IPS-NIHi11 (cell line): ENCODE results near the gene MYH15.

Experiments used
- DNase-seq: peaks from one replicate; pipeline ENCODE4 v3.0.0; 2012; ENCODE audit warnings: mixed read lengths, low spot score

Gene MYH15

DNA sequence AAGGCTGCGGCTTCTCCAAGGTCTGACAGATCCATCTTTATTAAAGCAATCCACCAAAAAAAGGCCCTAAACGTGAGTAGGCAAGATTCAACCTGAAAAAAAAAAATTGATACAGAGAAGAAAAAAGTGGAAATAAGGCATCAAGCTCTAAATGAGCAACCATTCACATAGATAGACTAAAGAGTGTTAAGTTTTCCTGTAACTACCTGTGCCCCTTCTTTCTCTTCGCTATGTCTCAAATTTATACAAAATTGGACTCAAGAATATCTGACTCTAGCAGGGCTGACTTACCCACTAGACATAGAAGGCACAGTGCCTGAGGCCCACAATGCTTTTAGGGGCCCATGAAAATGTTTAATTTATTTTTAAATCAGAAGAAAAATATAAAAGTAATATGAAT, at the start of gene MYH15:
MYH15 (minus strand) TSS at position 101 of the 400 bp plus-strand sequence; CDS start at position 35, 66 bp downstream.
- DNase-seq: no peak

DNA sequence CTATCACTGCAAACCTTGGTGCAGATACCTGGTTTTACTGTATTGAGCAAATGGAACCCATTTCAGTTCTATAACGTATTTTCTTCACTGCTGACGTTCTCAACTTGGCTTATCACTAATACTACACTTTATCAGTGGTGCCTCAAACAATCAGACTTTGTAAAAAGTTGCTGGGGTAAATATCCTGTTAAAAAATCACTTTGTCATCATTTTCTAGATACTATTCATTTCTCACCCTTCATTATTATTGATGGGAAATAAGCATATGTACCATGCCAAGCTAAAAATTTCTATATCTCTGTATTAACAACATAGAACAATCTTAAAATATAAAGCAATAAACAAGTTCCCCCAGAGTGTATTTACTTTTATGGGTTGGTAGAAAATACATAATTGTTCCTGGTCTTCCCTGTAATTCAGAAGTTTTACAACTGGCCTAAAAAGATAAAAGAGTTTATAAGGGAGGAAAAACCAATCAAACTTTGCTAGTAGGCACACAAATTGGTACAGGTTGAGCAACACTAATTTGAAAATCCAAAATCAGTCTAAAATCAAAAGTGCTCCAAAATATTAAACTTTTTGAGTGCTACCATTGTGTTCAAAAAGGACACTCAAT, 45.7 kb upstream of the MYH15 start:
- DNase-seq: no peak

DNA sequence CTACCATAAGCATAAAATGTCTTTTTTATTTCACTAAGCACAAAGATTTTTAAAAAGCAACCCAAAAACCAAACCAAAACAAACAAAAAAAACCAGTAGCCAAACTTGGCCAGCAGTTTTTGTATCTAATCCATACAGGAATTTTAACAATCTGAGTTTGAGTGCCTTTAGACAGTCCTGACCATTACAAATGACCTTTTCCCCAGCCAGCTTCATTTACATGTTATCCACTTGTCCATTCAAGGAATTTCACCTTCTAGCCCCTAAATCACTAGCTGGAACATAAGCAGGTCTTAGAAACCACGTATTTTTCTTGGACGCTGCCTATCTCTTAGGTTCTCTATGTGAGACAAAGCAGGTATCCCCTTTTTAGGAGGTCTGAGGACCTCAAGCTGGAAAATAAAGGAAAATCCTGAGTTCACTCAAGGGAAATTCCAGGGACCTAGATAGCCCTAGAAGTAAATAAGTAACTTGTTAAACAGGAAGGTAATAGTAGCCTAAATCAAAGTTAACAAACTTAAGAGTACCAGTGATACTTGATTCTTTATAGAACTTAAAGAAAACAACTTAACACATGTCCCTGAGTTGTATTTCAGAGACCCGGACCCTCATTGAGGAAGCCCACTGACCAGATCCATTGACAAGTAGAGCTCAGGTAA, 44.6 kb upstream of the MYH15 start:
- DNase-seq: no peak

DNA sequence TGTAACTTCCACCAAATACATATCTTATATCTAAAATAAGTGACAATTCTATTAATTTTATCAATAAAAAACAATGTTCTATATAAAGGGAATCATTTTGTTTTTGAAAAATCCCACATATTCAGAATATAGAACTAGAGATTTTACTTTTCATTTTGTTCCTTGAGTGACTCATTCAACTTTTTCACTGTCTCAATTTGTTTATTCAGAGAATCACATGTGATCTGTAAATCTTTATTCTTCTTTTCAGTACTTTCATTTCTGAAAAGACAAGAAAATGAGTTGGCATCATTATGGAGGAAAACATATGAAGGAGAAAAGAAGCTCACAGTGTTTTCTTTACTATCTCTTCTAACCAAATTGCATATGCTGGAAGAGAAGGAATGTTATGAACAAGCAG, 43.8 kb upstream of the MYH15 start:
- DNase-seq: no peak

DNA sequence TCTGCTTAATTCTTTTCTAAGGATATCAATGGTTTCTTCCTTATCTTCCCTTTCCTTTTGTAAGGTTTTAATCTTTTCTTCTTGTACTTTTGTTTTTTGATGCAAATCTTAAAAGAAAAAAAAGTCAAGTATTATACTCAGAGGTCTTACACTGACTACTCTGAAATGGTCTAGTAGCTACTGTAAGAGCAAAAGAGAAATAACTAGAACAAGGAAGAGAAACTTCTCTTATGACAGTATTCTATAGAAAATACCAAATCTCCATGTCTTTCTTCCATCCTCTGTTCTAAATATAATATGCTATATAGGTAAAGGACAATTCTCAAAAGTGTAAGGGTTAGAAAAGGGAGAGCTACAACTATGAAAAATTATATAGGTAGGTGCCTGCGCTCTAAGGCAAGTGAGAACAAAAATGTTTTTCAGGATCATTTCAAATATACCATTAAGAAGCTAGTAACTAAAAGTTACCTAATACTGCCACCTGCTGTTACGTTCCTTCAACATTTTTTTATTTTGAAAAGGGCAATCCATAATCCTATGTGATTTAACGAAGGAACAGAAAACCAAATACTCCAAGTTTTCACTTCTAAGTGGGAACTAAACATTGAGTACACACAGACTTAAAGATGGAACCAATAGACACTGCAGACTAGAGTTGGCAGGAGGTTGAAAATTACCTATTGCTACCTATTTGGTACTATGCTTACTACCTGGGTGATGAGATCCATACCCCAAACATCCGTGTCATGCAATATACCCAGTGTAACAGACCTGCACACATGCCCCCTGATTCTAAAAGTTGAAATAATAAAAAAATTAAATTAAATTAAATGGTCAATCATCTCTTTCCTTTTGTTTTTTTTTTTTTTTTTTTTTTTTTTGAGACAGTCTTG, 42.1 kb upstream of the MYH15 start:
- peak; percentile 13 for DNase-seq

DNA sequence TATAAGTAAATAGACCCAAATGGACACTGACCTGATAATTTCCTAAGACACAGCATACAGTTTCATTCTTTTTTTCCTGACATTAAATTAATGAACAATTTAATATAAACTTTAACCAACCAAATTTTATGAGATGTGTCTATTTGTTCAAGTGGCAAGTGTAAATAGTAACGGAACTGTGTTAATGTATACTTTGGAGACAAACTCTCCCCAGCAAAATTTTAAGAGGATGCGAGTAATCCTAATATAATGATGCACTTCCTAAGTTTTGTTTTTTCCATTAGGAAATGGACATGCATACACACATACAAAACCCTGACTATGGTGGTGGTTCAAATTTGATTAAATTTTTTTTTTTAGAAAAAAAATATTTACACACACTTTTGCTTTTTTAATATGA, 38.5 kb upstream of the MYH15 start:
- DNase-seq: no peak

DNA sequence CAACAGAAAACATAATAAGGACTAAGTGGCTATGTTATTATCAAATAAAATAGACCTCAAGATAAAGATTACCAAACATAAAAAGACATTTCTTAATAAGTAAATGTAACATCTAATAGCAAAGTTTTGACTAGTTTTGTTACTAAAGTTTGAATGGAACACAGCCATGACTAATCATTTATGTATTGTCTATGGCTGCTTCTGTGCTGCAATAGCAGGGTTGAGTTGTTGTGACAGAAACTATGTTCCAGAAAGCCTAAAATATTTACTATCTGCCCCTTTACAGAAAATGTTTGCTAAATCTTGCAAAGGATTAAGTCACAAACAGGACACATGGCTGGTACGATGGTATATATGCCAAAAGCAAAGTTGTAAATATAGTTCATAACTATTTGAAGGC, 37.9 kb upstream of the MYH15 start:
- no peak for DNase-seq

DNA sequence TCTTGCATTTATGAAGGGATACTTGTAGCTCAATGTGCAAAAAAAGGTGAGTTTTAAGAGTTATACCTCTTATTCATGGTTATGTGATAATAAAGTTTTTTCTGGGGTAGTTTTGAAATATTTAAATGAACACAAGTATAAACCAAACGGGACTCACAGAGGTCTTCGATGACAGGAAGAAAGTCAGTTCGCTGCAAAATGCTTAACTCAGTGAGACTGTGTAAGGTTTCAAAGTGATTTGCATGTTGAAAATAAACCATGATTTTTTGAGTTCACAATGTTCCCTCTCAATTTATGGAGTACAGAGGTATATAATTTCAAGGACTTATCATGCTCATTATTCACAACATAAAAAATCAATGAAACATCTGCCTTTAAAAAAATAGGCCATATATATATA, 36.3 kb upstream of the MYH15 start:
- no peak for DNase-seq

DNA sequence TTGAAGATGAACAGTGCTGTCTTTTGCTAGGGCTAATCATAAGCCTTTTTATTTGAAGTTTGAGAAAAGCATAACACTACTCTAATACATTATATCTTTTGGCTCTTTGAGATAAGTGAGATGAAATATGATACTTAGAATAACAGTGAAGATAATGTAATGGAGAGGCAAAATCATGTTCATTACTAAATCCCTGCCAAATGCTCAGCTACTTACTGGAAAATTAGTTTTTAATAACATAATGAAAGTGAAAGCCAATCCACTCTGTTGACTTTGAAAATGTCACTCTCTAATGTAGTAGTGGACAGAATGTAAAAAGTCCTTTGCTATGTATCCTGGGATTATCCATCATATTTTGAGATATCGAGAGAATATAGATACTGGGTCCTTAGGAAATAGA, 35.9 kb upstream of the MYH15 start:
- DNase-seq: no peak

DNA sequence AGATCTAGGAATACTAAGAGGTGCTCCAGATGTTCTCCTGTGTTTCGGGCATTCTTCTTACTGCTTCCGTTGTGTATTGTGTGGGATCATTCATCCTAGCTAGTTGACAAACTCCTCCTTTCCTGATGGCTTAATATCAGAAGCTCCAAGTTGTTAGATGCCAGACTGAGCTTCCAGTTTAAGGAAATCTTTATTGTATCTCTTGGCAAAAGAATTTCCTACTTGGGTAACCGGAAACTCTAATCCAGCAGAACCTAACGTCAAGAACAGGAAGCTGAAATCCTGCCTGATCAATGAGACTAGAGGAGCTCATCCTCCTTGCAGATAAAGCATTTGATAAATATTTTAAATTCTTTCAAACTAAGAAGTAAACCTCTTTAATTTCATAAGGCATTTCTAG, 27.7 kb upstream of the MYH15 start:
- no peak for DNase-seq

DNA sequence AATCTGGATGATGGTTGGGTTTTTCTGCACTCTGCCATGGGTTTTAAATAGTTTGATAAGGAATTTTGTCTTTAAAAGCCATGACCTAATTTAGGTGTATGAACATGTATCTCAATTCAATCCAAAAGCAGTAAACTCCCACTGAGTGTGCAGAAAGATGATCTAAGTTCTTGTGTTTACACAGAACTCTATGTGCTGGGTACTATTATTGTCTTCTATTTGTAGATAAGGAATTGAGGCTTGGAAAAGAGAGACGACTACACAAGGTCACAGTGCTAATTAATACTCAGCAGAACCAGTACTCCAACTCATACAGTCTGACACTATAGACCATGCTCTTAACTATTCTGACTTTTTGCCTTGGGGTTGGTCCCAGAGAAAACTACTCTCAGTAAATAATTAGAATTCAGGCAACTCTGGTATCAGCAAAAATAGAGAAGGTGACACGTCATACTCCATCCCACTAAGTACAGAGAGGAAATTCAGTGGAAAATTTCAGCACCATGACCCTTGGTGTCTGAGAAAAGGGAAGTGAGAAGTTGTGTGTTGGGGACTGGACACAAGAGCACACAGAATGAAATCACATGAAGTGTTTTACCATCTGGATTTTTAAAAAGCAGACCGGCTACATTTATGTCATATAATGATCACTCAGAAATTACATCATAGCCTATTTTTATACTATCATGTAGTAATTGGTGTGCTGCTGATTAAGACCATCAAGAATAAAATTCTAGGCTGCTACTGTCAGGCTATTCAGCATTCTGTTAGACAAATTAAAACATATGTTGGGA, 18.3 kb upstream of the MYH15 start:
- DNase-seq: no peak

DNA sequence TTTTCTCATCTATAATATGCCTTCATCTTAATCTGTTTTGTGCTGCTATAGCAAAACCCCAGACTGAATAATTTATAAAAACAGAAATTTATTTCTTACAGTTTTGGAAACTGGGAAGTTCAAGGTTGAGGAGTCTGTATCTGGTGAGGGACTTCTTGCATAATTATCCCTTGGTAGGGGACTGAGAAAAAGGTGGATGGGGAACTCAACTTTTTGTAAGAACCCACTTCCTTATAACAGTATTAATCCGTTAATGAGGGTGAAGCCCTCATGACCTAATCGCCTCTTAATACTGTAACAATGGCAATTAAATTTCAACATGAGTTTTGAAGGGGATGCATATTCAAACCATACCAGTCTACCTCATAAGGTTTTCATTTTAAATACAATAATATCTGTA, 17.4 kb upstream of the MYH15 start:
- no peak for DNase-seq

DNA sequence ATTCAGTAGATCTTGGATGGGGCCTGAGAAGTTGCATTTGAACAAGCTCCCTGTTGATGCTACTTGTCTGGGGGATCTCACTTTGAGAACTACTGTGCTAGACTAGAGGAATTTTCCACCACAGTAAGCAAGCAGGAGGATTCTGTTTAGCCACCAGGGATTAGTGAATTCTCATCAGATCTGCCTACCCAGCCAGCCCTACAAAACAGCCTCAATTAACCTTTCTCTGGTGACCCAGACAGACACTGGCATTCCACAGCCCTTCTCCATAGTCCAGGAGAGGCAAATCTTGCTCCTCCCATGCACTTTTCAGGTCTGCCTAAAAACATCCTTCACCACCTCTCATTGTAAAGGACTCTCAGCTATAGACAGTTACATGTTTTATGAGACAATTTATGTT, 16.7 kb upstream of the MYH15 start:
- no peak for DNase-seq

DNA sequence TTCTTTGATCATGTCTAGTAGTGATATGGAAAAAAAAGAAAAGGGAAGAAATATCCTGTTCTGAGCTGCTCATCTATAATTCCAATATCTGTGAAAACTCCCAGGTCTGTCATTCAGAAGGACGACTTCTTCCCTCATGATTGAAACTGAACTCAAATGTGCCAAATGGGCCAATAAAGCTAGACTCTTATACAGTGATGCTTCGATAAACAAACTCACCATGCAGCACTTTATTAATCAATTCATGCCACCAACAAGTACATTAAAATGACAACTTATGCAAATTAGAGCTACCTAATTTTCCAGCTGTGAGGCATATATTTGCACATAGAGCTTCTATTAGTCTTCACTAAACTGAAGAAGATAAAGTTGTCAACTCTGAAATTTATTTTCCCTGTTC, 15.6 kb upstream of the MYH15 start:
- no peak for DNase-seq

DNA sequence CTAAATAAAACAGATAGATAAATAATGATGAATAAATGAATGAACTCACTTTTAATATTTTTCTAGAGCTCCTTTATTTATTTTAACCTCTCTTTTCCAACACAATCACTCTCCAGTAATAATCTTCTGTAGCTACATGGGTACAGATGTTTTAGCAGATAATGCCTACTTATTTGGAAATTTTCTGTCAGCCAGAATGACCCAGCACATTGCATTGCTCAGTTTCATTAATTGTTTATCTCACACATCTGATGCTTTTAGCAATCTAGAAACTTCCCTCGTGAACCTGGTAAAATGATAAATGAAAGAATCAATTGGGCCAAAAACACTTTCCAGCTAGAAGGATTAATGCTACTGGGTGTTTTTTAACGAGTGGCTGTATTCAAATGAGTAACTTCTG, 14.9 kb upstream of the MYH15 start:
- no peak for DNase-seq

DNA sequence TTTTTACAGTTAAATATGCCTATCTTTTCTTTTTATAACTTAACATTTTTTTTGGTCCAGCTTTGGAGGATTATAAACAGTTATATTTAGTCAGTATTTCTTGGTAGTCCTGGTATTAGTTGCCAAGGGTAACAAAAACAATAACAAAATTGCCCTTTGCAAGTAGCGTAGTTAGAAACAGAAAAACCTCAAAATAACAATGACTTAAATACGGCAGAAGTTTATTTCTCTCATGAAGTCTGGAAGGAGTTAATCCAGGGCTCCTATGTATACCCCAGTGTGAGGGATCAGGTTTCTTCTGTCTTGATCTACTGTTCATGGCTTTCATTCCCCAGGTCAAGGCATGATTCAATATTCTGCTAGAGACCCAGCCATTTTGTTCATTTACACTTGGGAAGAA, 14.1 kb upstream of the MYH15 start:
- peak; percentile 21 for DNase-seq

DNA sequence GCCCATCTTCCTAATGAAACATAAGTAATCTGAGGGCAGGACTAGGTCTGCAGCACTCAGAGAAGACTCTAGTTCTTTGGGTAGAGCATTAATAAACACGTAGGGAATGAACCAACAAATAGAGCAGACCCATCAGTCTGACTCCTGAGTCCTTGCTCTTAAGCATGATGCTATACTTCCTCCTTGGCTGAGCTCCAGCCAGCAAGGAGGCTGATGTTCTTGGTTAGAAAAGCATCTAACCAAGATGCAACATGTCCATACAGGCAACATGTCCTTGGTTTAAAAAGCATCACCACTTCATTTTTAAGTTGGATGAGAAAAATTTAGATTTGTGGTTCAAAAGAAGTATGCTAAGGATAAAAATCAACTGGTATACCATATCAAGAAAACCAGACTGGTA, 8.5 kb upstream of the MYH15 start:
- DNase-seq: no peak

DNA sequence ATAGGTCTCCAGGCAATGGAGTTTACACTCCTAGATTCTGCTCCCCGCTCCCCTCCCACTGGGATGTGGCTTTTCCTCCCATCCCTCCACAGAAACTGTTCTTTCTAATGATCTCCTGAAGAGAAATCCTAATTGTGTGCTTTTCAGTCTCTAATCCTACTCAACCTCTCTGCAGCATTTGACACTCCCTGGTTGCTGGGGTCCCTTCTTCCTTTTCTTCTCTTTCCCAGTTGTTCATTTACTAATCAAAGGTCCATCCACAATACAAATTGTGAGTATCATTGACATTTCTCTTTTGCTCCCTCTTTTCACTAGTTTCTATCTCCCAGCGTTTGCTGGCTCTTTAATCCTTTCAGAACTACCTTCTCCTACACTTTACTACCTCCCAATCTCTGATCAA, 6.5 kb upstream of the MYH15 start:
- no peak for DNase-seq

DNA sequence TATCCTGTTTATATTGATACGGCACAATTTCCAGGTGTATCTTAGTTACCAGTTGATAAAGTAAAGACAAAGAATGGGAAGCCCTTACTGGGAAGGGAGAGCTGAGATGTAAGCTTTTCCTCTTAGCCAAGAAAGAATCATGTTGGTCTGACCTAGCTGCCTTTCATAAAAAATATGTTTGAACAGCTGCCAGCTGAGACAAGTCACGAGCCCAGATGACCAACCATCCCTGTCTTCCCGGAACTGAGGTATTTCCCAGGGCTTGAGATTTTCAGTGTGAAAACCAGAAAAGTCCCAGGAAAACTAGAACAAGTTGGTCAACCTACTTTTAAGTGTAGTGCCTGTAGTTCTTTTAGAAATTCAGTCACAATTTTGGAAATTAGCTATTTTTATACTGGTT, 3.6 kb upstream of the MYH15 start:
- DNase-seq: no peak

DNA sequence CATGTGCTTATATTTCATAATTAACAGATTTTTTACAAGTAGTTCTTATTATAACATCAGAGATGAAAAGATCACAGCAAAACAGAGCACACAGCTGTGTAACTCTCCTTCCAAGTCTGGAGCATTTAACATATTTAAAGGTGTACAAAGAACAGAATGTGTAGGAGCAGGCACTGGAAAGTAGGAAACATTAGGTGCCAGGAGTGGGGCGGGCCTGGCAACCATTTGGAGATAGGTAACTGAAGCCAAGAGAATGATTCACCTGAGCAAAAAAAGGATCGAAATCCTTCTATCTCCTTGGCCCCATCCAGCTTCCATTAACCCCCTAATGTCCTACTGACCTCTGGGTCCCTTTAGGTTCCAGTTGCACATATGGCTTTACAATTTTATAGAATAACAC, 2.3 kb upstream of the MYH15 start:
- DNase-seq: no peak

DNA sequence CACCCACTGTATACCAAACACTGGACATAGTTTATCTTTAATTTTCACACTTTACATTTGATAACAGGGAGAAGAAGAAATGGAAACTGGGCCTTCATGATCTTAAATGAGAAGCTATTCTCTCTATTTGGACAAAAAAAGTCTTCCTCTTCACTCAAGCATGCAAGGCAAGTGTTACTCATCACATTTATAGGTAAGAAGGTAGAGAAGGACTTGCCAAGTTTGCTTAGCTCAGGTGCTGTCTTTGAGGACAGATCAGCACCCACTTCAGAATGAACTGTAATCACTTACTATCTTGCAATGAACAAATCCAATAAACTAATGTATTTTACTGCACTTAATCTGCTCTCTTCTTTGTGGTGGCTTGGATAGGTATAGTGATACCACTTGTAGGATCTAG, 1.1 kb upstream of the MYH15 start:
- DNase-seq: no peak

DNA sequence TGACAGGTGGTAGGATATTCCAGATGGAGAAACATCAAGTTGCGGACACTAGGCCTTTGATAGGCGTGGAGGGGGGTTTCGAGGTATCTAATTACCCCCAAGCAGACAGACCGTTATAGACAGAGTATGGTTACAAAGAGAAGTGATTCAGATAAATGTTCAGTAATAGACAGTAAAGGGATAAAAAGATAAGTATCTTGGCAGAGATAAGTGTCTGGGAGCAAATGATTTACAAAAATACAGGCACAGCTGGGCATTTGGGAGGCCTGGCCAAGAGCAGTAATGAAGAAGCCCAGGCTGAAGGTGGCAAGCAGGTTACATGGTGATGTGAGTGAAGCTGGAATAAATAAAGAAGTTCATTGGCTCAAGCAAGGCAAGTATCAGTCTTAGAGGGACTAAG, 659 bp upstream of the MYH15 start:
- no peak for DNase-seq

DNA sequence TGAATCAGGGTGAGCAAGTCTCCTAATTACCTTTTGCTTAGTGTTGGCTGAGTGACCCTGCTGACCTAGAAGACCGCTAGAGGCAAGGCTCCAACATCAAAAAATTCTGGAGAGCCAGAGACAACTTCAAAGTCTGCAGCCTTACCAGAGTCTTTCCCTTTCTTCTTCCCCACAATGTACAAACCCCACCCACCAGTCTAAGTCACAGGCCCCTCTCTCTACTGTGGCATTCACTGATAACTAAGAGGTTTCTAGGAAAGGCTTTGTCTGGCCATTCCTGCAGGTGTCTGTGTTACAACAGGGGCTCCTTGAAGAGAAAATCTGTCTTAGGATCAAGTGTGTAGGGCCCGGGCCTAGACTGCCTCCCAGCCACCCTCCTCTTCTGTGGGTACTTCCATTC, 525 bp downstream of the MYH15 start:
- no peak for DNase-seq
